HG02973 (cell line): ENCODE measurements around the gene LDB1.
A peak's percentile ranks its signal among the peaks of the same experiment; 100 is the strongest.

ENCODE experiments used
- ATAC-seq: cut with Tn5 transposase; IDR thresholded peaks from one replicate; pipeline ENCODE4 v1.9.1; 2021; ENCODE audit warnings: moderate library complexity; ENCODE audit not compliant: unreplicated experiment

Gene LDB1

GRCh38 chr10:102139281-102140110 lies 19.3 kb upstream of the LDB1 start:
- no peak for ATAC-seq

- ATAC-seq: no peak
Observed at GRCh38 chr10:102135956-102136526, 15.9 kb upstream of the LDB1 start.

- ATAC-seq: no peak
Observed at GRCh38 chr10:102134416-102134815, 14.2 kb upstream of the LDB1 start.

DNA sequence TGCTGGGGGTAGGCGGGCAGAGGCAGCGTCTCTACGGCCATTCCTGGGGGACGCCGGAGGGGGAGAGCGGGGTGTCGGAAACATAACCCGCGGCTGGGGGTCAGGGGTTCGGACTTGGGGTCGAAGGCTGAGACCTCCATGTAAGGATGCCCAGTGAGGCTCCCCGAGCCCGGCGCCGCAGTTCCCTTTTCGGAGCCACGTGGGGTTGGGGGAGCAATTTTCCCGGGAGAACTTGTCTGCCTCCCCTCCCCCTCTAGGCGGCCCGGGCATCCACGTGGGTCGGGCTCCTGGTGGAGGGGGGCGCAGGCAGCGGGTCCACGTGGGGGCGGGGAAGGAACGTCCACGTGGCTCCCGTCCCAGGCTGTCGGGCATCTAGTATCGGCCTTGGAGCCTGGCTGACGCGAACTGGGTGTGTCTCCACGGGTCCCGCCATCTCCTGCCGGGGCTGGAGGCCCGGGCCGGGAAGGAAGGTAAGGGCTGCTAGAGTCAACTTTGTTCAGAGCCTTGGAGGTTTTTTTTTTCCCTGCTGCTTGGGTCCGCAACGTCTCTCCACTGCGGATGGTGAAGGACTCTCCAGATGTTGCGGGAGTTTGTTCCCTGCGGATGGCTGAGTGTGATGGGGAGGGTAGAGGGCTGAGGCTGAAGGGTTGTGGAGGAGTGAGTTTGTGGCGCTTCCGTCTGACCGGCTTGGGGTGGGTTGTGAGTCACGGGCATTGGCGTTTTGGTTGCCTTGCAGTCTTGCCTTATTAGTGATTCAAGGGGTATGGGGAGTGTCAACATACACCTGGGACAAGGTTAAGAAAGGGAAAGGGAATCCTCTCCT lies 13.4 kb upstream of the LDB1 start:
- ATAC-seq: no peak

DNA sequence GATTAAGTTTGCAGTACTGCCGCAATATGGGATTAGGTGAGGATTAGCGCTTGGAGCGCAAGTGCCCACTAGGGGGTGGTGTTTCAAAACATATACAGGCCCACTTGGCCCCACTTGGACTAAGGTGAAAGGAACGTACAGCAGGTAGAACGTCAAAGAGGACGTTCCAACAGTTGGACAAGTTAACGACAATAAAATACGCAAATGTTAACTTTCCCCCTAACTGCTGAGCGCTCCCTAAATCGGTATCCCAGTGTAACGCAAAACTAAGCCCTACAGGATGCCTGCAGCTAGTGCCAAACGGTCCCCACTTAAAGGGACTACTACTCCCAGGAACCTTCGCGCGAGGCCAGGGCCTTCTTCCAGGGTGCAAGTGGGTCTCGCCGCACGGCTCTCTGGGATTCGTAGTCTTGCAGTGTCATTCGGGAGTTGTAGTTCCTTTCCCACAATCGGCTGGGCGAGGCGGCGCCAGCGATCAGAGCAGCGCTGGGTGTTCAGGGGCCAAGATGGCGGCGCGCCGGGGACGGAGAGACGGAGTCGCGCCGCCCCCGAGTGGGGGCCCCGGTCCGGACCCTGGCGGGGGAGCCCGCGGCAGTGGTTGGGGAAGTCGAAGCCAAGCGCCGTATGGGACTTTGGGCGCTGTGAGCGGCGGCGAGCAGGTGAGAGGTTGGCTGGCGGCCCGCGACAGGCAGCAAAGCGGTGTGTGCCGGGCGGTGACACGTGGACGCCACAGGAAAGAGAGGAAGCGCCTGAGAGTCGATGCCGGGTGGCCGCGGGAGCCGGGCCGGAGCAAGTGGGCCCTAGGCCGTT lies 12.6 kb upstream of the LDB1 start, which contains the start of gene PPRC1:
Gene PPRC1 (plus strand): TSS at position 478 of the 810 bp plus-strand sequence. CDS start 29 bp downstream, at position 507.
- ATAC-seq: peak; percentile 91

DNA sequence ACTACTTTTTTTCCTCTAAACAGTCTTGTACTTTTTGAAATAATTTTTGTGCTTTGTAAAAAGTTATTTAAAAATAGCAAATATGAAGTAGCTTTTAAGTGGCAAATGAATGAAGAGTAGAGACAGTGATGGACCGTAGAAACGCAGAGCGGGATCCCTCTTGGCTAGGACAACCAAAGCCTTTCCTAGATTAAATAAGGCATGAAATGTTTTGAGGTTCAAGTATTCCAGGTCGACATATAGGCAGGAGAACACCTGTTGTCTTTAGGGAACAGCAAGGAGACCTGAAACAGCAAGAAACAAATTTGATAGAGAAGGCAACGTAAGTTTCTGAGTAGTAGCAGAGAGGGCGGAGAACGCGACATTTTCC lies 12.0 kb upstream of the LDB1 start:
- no peak for ATAC-seq

DNA sequence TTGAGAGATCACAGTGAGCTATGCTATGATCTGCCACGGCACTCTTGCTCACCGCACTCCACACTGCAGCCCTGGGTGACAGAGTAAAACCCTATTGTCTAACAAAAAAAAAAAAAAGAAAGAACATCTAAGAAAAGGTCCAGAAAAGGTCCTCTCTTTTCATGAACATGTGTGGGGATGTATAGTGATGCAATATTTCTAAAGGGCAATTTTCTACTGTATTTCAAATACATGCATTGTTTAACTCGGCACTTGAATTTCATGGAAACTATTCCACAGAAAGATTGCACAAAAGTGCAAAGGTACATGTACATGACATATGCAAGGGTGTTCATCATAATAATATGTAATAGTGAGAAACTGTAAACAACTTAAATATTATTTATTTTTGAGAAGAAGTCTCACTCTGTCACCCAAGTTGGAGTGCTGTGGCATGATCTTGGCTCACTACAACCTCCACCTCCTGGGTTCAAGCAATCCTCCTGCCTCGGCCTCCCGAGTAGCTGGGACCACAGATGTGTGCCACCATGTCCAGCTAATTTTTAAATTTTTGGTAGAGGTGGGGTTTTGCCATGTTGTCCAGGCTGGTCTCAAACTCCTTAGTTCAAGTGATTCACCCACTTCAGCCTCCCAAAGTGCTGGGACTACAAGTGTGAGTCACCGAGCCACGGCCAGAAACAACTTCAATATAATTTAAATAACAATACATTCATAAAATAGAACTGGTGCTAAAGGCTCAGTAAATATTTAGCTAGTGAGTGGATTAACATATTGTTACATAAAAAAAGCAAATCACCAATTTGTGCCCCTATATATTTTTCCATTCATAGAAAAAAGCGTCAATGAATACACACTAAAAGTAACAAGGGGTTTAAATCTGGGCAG lies 11.4 kb upstream of the LDB1 start:
- no peak for ATAC-seq

- no peak for ATAC-seq
Observed at GRCh38 chr10:102123223-102123622, 3.1 kb upstream of the LDB1 start.

- ATAC-seq: no peak
Observed at GRCh38 chr10:102122450-102122849, 2.3 kb upstream of the LDB1 start.

DNA sequence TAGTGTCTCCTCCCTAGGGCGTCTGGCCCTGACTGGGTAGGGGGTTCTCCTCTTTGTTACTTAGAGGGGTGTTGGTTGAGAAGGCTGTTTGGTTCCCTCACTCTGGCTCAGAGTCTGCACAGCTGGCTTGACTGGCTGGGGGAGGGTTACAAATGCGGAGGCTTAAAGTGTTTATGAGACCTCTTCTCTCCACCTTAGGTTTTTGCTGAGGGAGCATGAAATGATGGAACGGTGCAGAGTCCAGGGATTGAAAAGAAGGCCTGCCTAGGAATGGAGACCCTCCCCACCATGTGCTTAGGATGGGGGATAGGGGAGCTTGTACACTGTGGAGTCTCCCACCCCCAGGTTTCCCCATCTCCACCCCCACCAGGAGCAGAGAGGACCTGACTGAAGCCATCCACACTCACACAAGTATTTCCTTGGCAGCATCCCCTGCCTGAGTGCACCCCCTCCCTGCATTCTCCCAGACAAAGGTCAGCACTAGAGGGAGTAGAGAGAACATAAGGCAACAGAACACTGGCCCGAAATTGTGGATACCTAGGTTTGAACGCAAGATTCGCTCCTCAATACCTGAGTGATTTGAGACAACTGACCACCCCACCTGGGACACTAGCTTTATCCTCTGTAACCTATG lies 1.7 kb upstream of the LDB1 start:
- no peak for ATAC-seq

- ATAC-seq: no peak
Observed at GRCh38 chr10:102120991-102121738, 997 bp upstream of the LDB1 start.

DNA sequence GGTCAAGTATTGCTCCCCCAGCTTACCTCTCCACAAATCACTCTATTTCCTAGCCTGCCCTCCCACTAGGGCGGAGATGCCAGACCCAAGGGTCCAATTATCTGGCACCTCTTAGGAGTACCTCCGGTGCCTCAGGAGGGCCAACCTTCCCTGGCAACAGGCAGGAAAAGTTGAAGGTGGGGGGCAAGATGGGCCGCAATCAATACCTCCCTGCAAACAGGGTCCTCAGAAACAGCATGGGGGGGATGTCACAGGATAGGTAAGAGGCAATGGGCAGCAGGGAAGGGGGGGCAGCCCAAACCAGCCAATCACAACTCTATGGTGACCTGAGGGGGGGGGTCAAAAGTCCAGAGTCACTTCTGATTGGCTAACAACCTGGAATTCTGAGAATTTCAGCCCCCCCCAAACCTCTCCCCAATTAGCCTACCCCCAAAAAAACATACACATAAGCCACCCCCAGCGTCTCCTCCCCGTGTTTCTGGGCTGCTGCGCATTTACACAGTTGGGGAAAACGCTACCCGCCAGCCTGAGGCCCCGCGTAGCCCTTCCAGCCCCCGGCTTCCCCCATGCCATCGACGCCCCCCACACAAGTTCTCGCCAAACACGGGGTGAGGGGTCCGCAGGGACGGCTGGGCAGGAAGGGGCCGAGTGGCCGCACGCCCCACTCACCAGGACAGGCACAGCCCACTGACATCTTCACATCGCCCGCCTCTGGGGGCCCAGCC lies 589 bp downstream of the LDB1 start:
- ATAC-seq: no peak

DNA sequence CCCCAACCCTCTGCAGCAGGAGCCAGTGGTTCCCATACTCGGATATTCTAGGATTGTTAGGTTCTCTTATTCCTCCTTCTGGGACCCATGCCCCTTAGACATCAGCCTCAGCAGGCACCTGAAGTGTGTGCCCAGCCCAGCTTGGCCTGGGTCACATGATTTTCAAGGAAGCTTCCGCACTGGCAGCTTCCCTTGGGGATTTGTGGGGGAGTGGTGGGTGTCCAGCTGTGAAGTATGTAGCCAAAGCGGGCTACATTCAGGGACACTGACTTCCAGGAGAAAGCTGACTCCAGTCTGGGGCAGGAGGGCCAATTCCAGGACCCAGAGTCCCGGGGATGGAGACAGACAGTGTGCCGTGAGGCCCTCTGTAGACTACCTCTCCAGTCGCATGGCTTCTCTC lies 1.3 kb downstream of the LDB1 start:
- no peak for ATAC-seq

GRCh38 chr10:102117391-102118159 lies 2.6 kb downstream of the LDB1 start:
- ATAC-seq: peak; percentile 22

DNA sequence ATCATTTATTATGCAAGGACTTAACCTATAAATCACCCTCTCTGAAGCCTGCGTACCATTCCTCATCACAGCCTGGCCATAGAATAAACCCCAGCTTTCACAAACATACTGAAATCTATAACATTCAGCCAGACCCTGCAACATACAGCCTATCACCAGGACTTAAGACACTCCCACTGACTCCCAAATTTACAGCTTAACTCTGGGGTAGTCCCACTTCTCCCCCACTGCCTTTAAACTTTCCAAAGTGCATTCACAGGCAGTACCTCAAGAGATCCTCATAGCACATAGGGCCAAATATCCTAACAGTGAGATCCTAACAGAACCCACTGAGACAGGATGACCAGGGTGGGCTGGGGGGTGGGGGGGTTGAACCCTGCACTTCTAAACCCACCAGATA lies 3.5 kb downstream of the LDB1 start:
- no peak for ATAC-seq

GRCh38 chr10:102115775-102116174 lies 4.4 kb downstream of the LDB1 start:
- ATAC-seq: no peak

- ATAC-seq: peak; percentile 50
Observed at GRCh38 chr10:102114861-102115618, 5.1 kb downstream of the LDB1 start.
